ENCODE measurements around the gene USP24. TPM values are rescaled to one million over a fixed set of nuclear protein-coding genes. Genes with fewer than 3 reads are reported as not detected.

Gene USP24
- polyA plus RNA-seq, 1 donor (not counting 4 experiments of a cell fraction or from before 2014, with no cell fraction given) = 22.5 TPM

- DNase-seq (ENCODE audit: low read depth, low spot score) (no peak), FAIRE-seq (no peak)
- no peaks in the 10 kb centered on the region for H3K9me3 ChIP-seq (ENCODE audit: control insufficient read depth, low read depth, low read length)
- dilution Hi-C loops (cut with MboI; ENCODE audit: extremely low pct_ligation_motif_present, low sequenced_read_pairs) = no loop called here
- H3K9ac ChIP-seq (ENCODE audit: control insufficient read depth, extremely low read depth, insufficient read depth, low read length) = no peak overlapping the region
- H3K79me2 ChIP-seq (ENCODE audit: control insufficient read depth, insufficient read depth, low read length) = peaks cover 77% of the 10 kb centered on the region
- peaks cover 47% of the 10 kb centered on the region for H4K20me1 ChIP-seq (ENCODE audit: control insufficient read depth, extremely low read depth, insufficient read depth, low read length)
- TF ChIP-seq, protein P1, sequence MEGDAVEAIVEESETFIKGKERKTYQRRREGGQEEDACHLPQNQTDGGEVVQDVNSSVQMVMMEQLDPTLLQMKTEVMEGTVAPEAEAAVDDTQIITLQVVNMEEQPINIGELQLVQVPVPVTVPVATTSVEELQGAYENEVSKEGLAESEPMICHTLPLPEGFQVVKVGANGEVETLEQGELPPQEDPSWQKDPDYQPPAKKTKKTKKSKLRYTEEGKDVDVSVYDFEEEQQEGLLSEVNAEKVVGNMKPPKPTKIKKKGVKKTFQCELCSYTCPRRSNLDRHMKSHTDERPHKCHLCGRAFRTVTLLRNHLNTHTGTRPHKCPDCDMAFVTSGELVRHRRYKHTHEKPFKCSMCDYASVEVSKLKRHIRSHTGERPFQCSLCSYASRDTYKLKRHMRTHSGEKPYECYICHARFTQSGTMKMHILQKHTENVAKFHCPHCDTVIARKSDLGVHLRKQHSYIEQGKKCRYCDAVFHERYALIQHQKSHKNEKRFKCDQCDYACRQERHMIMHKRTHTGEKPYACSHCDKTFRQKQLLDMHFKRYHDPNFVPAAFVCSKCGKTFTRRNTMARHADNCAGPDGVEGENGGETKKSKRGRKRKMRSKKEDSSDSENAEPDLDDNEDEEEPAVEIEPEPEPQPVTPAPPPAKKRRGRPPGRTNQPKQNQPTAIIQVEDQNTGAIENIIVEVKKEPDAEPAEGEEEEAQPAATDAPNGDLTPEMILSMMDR (optimal IDR thresholded peaks at IDR 0.05 in 1 of 3, IDR thresholded peaks at IDR 0.05 in 1 of 3, conservative IDR thresholded peaks at IDR 0.05 in 1 of 3; ENCODE audit: extremely low read depth in 1 of 3, insufficient read depth in 2 of 3, low read length in 3 of 3) = no peak
- no peak for TF ChIP-seq EZH2 (IDR thresholded peaks at IDR 0.05; ENCODE audit: low read length)
- no peak overlapping the region for H2AFZ ChIP-seq (ENCODE audit: control insufficient read depth, low read length)
- H3K9me1 ChIP-seq (ENCODE audit: control insufficient read depth, extremely low read depth, insufficient read depth, low read length) = peaks cover 2% of the 10 kb centered on the region
- peaks cover 22 to 24% of the 10 kb centered on the region in 2 experiments for H3K36me3 ChIP-seq (ENCODE audit: control insufficient read depth in 2 of 2, extremely low read depth in 1 of 2, insufficient read depth in 2 of 2, low read length in 2 of 2)
- peak overlapping the region; percentile 67 for H3K4me2 ChIP-seq (ENCODE audit: control insufficient read depth, extremely low read depth, insufficient read depth, low read depth, low read length)
- H3K4me1 ChIP-seq (ENCODE audit: control insufficient read depth, extremely low read depth, insufficient read depth, low read length) = peaks cover 43% of the 10 kb centered on the region
- peak overlapping the region; percentile 79 to 84 (median 81) for H3K4me3 ChIP-seq (ENCODE audit: control insufficient read depth in 2 of 3, extremely low read depth in 1 of 3, insufficient read depth in 2 of 3, low read depth in 1 of 3, low read length in 3 of 3)
- H3K27me3 ChIP-seq (ENCODE audit: control insufficient read depth, extremely low read depth, insufficient read depth, low read length) = no peaks in the 10 kb centered on the region
- no peak overlapping the region for H3K27ac ChIP-seq (ENCODE audit: control insufficient read depth, insufficient read depth, low read length)
Observed at GRCh38 chr1:55041613-55042012, 173.6 kb downstream of the USP24 start.

- peaks cover 71% of the 10 kb centered on the region for H3K79me2 ChIP-seq (ENCODE audit: control insufficient read depth, insufficient read depth, low read length)
- dilution Hi-C loops (cut with MboI; ENCODE audit: extremely low pct_ligation_motif_present, low sequenced_read_pairs) = no loop called here
- no peaks in the 10 kb centered on the region for H3K27me3 ChIP-seq (ENCODE audit: control insufficient read depth, extremely low read depth, insufficient read depth, low read length)
- peaks cover 43% of the 10 kb centered on the region for H3K4me1 ChIP-seq (ENCODE audit: control insufficient read depth, extremely low read depth, insufficient read depth, low read length)
- FAIRE-seq (peak; percentile 85), DNase-seq (ENCODE audit: low read depth, low spot score) (no peak)
- peak overlapping the region; percentile 67 for H3K4me2 ChIP-seq (ENCODE audit: control insufficient read depth, extremely low read depth, insufficient read depth, low read depth, low read length)
- TF ChIP-seq, protein P1 (optimal IDR thresholded peaks at IDR 0.05 in 1 of 3, IDR thresholded peaks at IDR 0.05 in 1 of 3, conservative IDR thresholded peaks at IDR 0.05 in 1 of 3; ENCODE audit: extremely low read depth in 1 of 3, insufficient read depth in 2 of 3, low read length in 3 of 3) = no peak
- TF ChIP-seq EZH2 (IDR thresholded peaks at IDR 0.05; ENCODE audit: low read length) = no peak
- no peak overlapping the region for H2AFZ ChIP-seq (ENCODE audit: control insufficient read depth, low read length)
- H3K4me3 ChIP-seq (ENCODE audit: control insufficient read depth in 2 of 3, extremely low read depth in 1 of 3, insufficient read depth in 2 of 3, low read depth in 1 of 3, low read length in 3 of 3) = peak overlapping the region; percentile 79 to 84 (median 81)
- peaks cover 42% of the 10 kb centered on the region for H4K20me1 ChIP-seq (ENCODE audit: control insufficient read depth, extremely low read depth, insufficient read depth, low read length)
- peak overlapping the region; percentile 77 for H3K27ac ChIP-seq (ENCODE audit: control insufficient read depth, insufficient read depth, low read length)
- H3K9ac ChIP-seq (ENCODE audit: control insufficient read depth, extremely low read depth, insufficient read depth, low read length) = peak overlapping the region; percentile 81
- peaks cover 16 to 18% of the 10 kb centered on the region in 2 experiments for H3K36me3 ChIP-seq (ENCODE audit: control insufficient read depth in 2 of 2, extremely low read depth in 1 of 2, insufficient read depth in 2 of 2, low read length in 2 of 2)
- no peaks in the 10 kb centered on the region for H3K9me3 ChIP-seq (ENCODE audit: control insufficient read depth, low read depth, low read length)
- H3K9me1 ChIP-seq (ENCODE audit: control insufficient read depth, extremely low read depth, insufficient read depth, low read length) = peaks cover under 1% of the 10 kb centered on the region
Observed at GRCh38 chr1:55040933-55041494, 174.2 kb downstream of the USP24 start.

Measured in keratinocyte (primary cell).